ENCODE data around the gene HDGF.

DNA sequence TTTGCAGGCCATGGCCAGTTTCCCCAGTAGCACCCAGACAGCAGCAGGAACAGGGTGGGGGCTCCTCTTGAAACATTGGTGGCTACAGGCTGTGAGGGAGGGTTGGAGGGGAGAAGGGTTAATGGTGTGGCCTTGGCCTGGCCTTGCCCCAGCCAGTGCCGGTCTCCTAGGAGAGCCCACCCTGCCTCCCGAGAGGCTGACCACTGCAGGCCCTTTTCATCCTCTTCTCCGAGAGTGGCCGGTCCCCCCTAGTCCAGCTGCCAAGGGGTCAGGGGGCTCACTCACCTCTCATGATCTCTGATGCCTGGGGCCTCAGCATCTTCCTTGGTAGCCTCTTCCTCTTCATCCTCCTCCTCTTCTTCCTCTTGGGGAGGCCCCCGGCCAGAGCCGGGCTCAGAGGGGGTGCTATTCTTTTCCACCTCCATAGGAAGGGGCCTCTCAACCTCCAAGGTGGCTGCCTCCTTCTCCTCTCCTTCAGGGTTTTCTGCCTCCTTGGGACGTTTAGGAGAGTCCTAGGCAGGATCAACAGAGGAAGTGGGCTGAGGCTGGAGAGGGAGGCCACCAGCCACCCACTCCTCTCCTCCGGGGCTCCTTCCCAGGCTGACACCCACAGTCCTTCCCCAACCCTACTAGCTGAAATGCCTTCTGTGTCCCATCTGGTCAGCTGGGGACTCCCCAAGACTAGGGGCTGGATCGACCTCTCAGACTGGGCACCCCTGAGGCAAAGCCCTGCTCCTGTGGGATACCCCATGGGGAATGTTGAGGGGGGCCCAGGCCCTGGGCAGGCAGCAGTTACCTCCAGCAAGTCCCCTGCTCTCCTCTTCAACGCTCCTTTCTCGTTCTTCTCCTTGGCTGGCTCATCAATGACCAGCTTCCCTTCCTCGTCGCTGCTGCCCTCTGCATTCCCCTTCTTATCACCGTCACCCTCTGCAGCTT is 7.8 kb downstream of the HDGF start:
- TF ChIP-seq CTCF (IDR thresholded peaks at IDR 0.05; ENCODE audit: poor library complexity) (no peak), EZH2 (IDR thresholded peaks at IDR 0.05; ENCODE audit: borderline replicate concordance) (no peak), EZH2phosphoT487 (IDR thresholded peaks at IDR 0.05; ENCODE audit: low read depth, severe bottlenecking, unreplicated experiment) (no peak)

Measured in hepatocyte (in vitro differentiated cells).